ENCODE measurements around the gene PATL2.

DNA sequence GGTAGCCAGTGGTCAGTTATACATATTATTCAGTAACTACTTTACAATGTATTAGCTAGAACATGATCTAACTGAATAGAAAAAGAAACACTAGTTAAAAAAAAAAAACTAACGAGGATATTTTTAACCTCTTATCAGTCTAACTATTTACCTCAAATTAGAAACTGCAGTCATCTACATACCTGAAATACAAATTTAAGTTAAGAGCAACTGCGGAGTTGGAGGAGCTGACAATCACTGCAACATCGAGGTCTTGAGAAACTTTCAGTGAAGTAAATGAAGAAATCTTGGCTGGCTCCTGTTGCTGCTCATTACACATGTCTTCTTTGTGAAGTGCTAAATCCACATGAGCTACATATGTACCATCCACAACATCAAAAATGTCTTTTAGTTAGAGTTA is 54.2 kb downstream of the PATL2 start:
- TF ChIP-seq, protein P1, sequence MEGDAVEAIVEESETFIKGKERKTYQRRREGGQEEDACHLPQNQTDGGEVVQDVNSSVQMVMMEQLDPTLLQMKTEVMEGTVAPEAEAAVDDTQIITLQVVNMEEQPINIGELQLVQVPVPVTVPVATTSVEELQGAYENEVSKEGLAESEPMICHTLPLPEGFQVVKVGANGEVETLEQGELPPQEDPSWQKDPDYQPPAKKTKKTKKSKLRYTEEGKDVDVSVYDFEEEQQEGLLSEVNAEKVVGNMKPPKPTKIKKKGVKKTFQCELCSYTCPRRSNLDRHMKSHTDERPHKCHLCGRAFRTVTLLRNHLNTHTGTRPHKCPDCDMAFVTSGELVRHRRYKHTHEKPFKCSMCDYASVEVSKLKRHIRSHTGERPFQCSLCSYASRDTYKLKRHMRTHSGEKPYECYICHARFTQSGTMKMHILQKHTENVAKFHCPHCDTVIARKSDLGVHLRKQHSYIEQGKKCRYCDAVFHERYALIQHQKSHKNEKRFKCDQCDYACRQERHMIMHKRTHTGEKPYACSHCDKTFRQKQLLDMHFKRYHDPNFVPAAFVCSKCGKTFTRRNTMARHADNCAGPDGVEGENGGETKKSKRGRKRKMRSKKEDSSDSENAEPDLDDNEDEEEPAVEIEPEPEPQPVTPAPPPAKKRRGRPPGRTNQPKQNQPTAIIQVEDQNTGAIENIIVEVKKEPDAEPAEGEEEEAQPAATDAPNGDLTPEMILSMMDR (IDR thresholded peaks at IDR 0.05): no peak
- no peak for TF ChIP-seq POLR2A (IDR thresholded peaks at IDR 0.05)

All from Peyer's patch (tissue), 4 donors.